Ovary (tissue), 9 donors: ENCODE data around the gene GARNL3. TPM values are rescaled to one million over a fixed set of nuclear protein-coding genes. Genes with fewer than 3 reads are reported as not detected.

ENCODE experiments used
- DNase-seq, 5 donors: peaks; one replicate each; pipeline ENCODE4 v3.0.0-alpha.2; 2019 to 2020
- H3K27ac ChIP-seq, 2 donors: fragments of 200-600 bp; one replicate each; pipeline versions ENCODE4 v1.5.1 to v1.8.0; 2019 to 2022
- H3K27me3 ChIP-seq: fragments of 200-600 bp; one replicate; pipeline ENCODE4 v1.8.0; 2022
- H3K36me3 ChIP-seq: fragments of 200-600 bp; sonication (generic); one replicate; pipeline ENCODE4 v1.5.1; 2019
- H3K4me1 ChIP-seq: one replicate; pipeline ENCODE4 v1.8.1; 2013; ENCODE audit warnings: mild to moderate bottlenecking, moderate library complexity; ENCODE audit not compliant: insufficient read depth
- H3K4me3 ChIP-seq: fragments of 200-600 bp; sonication (generic); one replicate; pipeline ENCODE4 v1.5.1; 2017
- H3K9me3 ChIP-seq, 2 donors: fragments of 200-600 bp in 1 of 2; sonication (generic) in 1 of 2; one replicate each; pipeline versions ENCODE4 v1.5.1 to v1.8.1; 2013 to 2019; ENCODE audit warnings: mild to moderate bottlenecking in 1 of 2, moderate library complexity in 1 of 2
- CTCF ChIP-seq, 3 donors: fragments of 450-650 bp in 2 of 3; fragments of 200-600 bp in 1 of 3; IDR thresholded peaks; one replicate each; pipeline versions ENCODE4 v1.5.1 to v1.8.0; 2016 to 2022; ENCODE audit warnings: antibody characterized with exemption in 3 of 3, mild to moderate bottlenecking in 1 of 3
- EP300 ChIP-seq: sonication (generic); formaldehyde crosslinking; IDR thresholded peaks from one replicate; pipeline ENCODE4 v1.6.1; 2017; ENCODE audit warnings: antibody characterized with exemption
- POLR2A ChIP-seq: fragments of 450-650 bp; IDR thresholded peaks from one replicate; pipeline ENCODE4 v1.6.1; 2017; ENCODE audit warnings: antibody characterized with exemption, mild to moderate bottlenecking, moderate library complexity
- WGBS, 3 donors: extraction: QIAGEN DNeasy Blood & Tissue Kit in 1 of 3; methylation state at CpG; one replicate each; pipeline versions ENCODE4 v1.1.5 to v1.1.7; 2013 to 2017; 5-methylcytosine and 5-hydroxymethylcytosine counted together
- intact Hi-C, 4 donors: fragments of 100-400 bp; cut with DNase I; formaldehyde crosslinking; loops; one replicate each; pipeline versions ENCODE4 v1.11.0 to v1.15.1; 2022 to 2023
- polyA plus RNA-seq, 2 donors: library from polyadenylated mRNA; stranded (reverse); fragments of 200-250 nt in 1 of 2; fragments of 350-450 nt in 1 of 2; fragmentation: Illumina TruSeq in 1 of 2; extraction: RNeasy Lipid Tissue Mini Kit (QIAGEN cat#74804) in 1 of 2; gene quantifications; one replicate each; pipeline ENCODE4 v1.2.3, GENCODE V29; 2013 to 2014
- total RNA-seq, 7 donors: library from RNA; depleted of rRNA in 2 of 7; stranded (reverse); fragments of >200 nt in 2 of 7; fragmentation: NEBNext Ultra II Directional in 3 of 7; extraction: Animal tissue kit (Norgen Biotek cat#: 25700) in 3 of 7; gene quantifications; one replicate each; pipeline versions ENCODE4 v1.1.0 to v1.2.4, GENCODE V29; 2016 to 2023
- donor health status: DM: no; HTN: no; CAD: no; lungs with moderate emphysema.
- donor health status: DM: no; HTN: no; CAD: no.
- donor health status: Bipolar disorder and iron deficiency.
- donor health status: DM: yes; HTN: yes; CAD: no.
- donor health status: DM: no; HTN: no; CAD: no.
- donor health status: DM: yes; HTN: yes; CAD: no.

The GARNL3 gene
- total and polyA plus RNA-seq, 9 donors, result 8.9 to 30.7 (median 22.9) TPM

DNA sequence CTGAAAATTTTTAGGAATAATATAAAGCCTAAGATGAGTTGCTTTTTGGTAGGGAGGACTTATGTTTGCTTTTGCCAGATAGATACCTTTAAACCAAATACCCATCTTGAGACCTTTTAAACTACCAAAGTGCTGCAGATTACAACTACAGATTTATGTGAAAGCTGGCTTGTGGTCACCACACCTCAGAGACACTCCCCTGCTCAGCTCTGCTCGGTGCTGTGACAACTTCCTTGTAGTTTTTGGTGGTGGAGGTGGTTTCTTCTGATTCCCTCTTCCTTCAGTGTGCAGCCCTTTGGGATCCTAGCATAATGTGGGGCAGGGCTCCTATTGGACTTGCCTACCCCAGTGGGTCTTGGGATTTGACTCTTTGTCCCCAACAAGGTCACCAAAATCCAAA lies 29.2 kb downstream of the GARNL3 start:
- H3K9me3 ChIP-seq, result no peaks in the 10 kb centered on the region
- H3K27ac ChIP-seq, result no peak overlapping the region
- H3K4me1 ChIP-seq, result no peaks in the 10 kb centered on the region
- no peak for TF ChIP-seq POLR2A
- no peak for TF ChIP-seq EP300
- no peaks in the 10 kb centered on the region for H3K27me3 ChIP-seq
- DNase-seq, result no peak
- H3K36me3 ChIP-seq, result no peaks in the 10 kb centered on the region
- no peak overlapping the region for H3K4me3 ChIP-seq
- intact Hi-C loops, result no loop called here
- 67 to 86% (median 85%) methylated on average over 1 of the region's 1 CpG for WGBS, 3 donors

DNA sequence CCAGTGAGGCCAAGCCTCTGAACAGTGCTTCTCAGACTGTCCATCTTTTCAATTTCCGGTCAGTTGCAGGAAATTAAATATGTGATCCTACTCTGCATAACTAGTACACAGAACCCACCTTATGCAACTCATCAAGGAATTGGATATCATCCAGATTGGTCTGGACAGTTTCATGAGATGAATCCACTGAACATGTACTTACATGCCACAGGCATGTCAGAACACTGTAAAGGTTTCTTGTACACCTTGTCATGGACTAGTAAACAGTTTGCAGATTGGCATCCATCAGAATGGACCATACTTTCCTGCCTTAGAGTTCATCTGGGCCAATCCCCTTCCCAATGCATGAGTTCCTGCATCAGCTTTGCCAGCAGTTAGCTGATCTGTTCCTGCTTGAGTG lies 30.4 kb downstream of the GARNL3 start:
- intact Hi-C loops, result no loop called here
- Histone ChIP-seq H3K9me3 (no peaks in the 10 kb centered on the region), H3K27ac (no peak overlapping the region), H3K27me3 (no peaks in the 10 kb centered on the region), H3K36me3 (no peaks in the 10 kb centered on the region), H3K4me1 (no peaks in the 10 kb centered on the region), H3K4me3 (no peak overlapping the region)
- WGBS, 3 donors, result 78 to 90% (median 83%) methylated on average over 1 of the region's 1 CpG
- no peak for DNase-seq
- TF ChIP-seq EP300 (no peak), POLR2A (no peak), CTCF (IDR thresholded peaks at IDR 0.05) (no peak)

GRCh38 chr9:127300886-127301447 lies 36.4 kb downstream of the GARNL3 start:
- intact Hi-C loops, result no loop called here
- Histone ChIP-seq H3K4me3 (no peak overlapping the region), H3K4me1 (no peaks in the 10 kb centered on the region), H3K27me3 (no peaks in the 10 kb centered on the region), H3K9me3 (no peaks in the 10 kb centered on the region), H3K27ac (no peak overlapping the region), H3K36me3 (no peaks in the 10 kb centered on the region)
- no peak for DNase-seq
- TF ChIP-seq EP300 (no peak), CTCF (IDR thresholded peaks at IDR 0.05) (no peak), POLR2A (no peak)
- 88 to 94% (median 91%) methylated on average over 3 of the region's 3 CpGs for WGBS, 3 donors

GRCh38 chr9:127303830-127304229 lies 39.3 kb downstream of the GARNL3 start:
- Histone ChIP-seq H3K27me3 (no peaks in the 10 kb centered on the region), H3K36me3 (no peaks in the 10 kb centered on the region), H3K4me1 (no peaks in the 10 kb centered on the region), H3K27ac (no peak overlapping the region), H3K4me3 (no peak overlapping the region), H3K9me3 (no peaks in the 10 kb centered on the region)
- intact Hi-C loops, result no loop called here
- TF ChIP-seq POLR2A (no peak), EP300 (no peak), CTCF (IDR thresholded peaks at IDR 0.05) (no peak)
- no peak for DNase-seq
- 90 to 92% (median 90%) methylated on average over 1 of the region's 1 CpG for WGBS, 3 donors

GRCh38 chr9:127305206-127305837 lies 40.7 kb downstream of the GARNL3 start:
- Histone ChIP-seq H3K27ac (no peak overlapping the region), H3K27me3 (no peaks in the 10 kb centered on the region), H3K9me3 (no peaks in the 10 kb centered on the region), H3K4me1 (no peaks in the 10 kb centered on the region), H3K36me3 (no peaks in the 10 kb centered on the region), H3K4me3 (no peak overlapping the region)
- intact Hi-C loops, result no loop called here
- 94 to 98% (median 98%) methylated on average over 1 of the region's 1 CpG for WGBS, 3 donors
- no peak for DNase-seq
- TF ChIP-seq POLR2A (no peak), EP300 (no peak), CTCF (IDR thresholded peaks at IDR 0.05) (no peak)
